K562 (cell line): ENCODE data around the gene DPYSL3. TPM values are rescaled to one million over a fixed set of nuclear protein-coding genes. Genes with fewer than 3 reads are reported as not detected.

ENCODE experiments used
- ATAC-seq: fragments of 200-7000 bp; cut with Tn5 transposase; 3 replicates; pipeline ENCODE4 v1.9.1; 2020; ENCODE audit warnings: moderate library complexity
- BruUV-seq: library from RNA; stranded (reverse); fragments of 400-500 nt; replicated peaks from 2 replicates; lab custom pipeline; 2021; lab: Mats Ljungman, UMichigan
- CTCF ChIA-PET: fragments of 300-600 bp; formaldehyde crosslinking; extraction: SDS; loops from one replicate; lab custom pipeline; 2021; ENCODE audit warnings: low intra/inter-chr PET ratio; lab: Yijun Ruan, JAX
- POLR2A ChIA-PET: fragments of 300-600, 350-650 bp; sonication (Branson Sonifier 250); formaldehyde crosslinking; extraction: SDS; loops from one replicate; lab custom pipeline; 2021; ENCODE audit warnings: antibody characterized with exemption, inconsistent platforms; lab: Yijun Ruan, JAX
- DNase-seq, 4 experiments: peaks; one replicate each; pipeline versions ENCODE4 v3.0.0 to v3.0.0-alpha.2; 2011 to 2018; ENCODE audit warnings: low spot score in 3 of 4, mixed read lengths in 3 of 4; ENCODE audit errors: extremely low read depth in 1 of 4
- FAIRE-seq: peaks from 2 replicates; lab custom pipeline; 2011; peaks lifted over from hg19 to GRCh38; lab: Jason Lieb, UNC
- H2AFZ ChIP-seq: 2 replicates; pipeline ENCODE4 v1.6.0; 2011; ENCODE audit warnings: low read depth, low read length, control low read depth, inconsistent platforms
- H3K27ac ChIP-seq: fragments of 200-600 bp; 3 replicates; pipeline ENCODE4 v1.8.0; 2011; ENCODE audit warnings: low read depth, mild to moderate bottlenecking, control low read depth, inconsistent platforms, low read length, moderate library complexity, mixed read lengths; ENCODE audit errors: extremely low read depth
- H3K27me3 ChIP-seq, 2 experiments: fragments of 300-600 bp in 1 of 2; 2 replicates in 1 of 2; 3 replicates in 1 of 2; pipeline versions ENCODE4 v1.6.0 to v1.8.0; 2011; ENCODE audit warnings: inconsistent platforms in 2 of 2, low read length in 2 of 2, mild to moderate bottlenecking in 1 of 2, mixed read lengths in 1 of 2, moderate library complexity in 1 of 2; ENCODE audit not compliant: control insufficient read depth in 2 of 2, insufficient read depth in 2 of 2
- H3K36me3 ChIP-seq: fragments of 300-600 bp; 3 replicates; pipeline ENCODE4 v1.8.0; 2011; ENCODE audit warnings: mild to moderate bottlenecking, low read length, inconsistent platforms; ENCODE audit not compliant: control insufficient read depth, insufficient read depth
- H3K4me1 ChIP-seq, 2 experiments: fragments of 200-600 bp in 1 of 2; replicated peaks in 1 of 2; 2 replicates in 1 of 2; 3 replicates in 1 of 2; pipeline versions ENCODE4 v1.5.1 to v1.8.0; 2011; ENCODE audit warnings: inconsistent platforms in 2 of 2, low read length in 2 of 2, mild to moderate bottlenecking in 1 of 2, mixed read lengths in 1 of 2, moderate library complexity in 1 of 2; ENCODE audit not compliant: control insufficient read depth in 2 of 2, insufficient read depth in 2 of 2
- H3K4me2 ChIP-seq: 2 replicates; pipeline ENCODE4 v1.6.1; 2011; ENCODE audit warnings: low read length, control low read depth, inconsistent platforms, mixed read lengths; ENCODE audit not compliant: insufficient read depth
- H3K4me3 ChIP-seq: fragments of 200-600 bp; sonication (generic), shearing (Covaris generic); 2 replicates; pipeline ENCODE4 v1.5.1; 2016; ENCODE audit warnings: control low read depth, inconsistent platforms
- H3K79me2 ChIP-seq: fragments of 200-600 bp; 3 replicates; pipeline ENCODE4 v1.8.0; 2011; ENCODE audit warnings: low read length, inconsistent platforms; ENCODE audit not compliant: control insufficient read depth, insufficient read depth
- H3K9ac ChIP-seq, 2 experiments: 2 replicates each; pipeline versions ENCODE4 v1.6.0 to v1.6.1; 2011; ENCODE audit warnings: low read depth in 2 of 2, low read length in 2 of 2, control low read depth in 1 of 2, inconsistent platforms in 1 of 2, mild to moderate bottlenecking in 1 of 2, mixed read lengths in 1 of 2; ENCODE audit not compliant: insufficient read depth in 1 of 2
- H3K9me1 ChIP-seq: one replicate; pipeline ENCODE4 v1.6.0; 2011; ENCODE audit warnings: inconsistent platforms, mild to moderate bottlenecking, low read length, moderate library complexity; ENCODE audit not compliant: control insufficient read depth, insufficient read depth
- H3K9me3 ChIP-seq: replicated peaks from 2 replicates; pipeline ENCODE4 v1.5.1; 2011; ENCODE audit warnings: low read depth, low read length, inconsistent platforms; ENCODE audit not compliant: control insufficient read depth, insufficient read depth
- H4K20me1 ChIP-seq: replicated peaks from 2 replicates; pipeline ENCODE4 v1.6.1; 2011; ENCODE audit warnings: low read length, inconsistent platforms, mixed read lengths; ENCODE audit not compliant: control insufficient read depth, insufficient read depth
- ARHGAP35 ChIP-seq: fragments of 450-650 bp; IDR thresholded peaks from 2 replicates; pipeline ENCODE4 v1.6.1; 2018; ENCODE audit not compliant: partially characterized antibody
- BCL6 ChIP-seq: fragments of 250-450 bp; sonication (Bioruptor Pico); IDR thresholded peaks from 2 replicates; pipeline ENCODE4 v1.4.0; 2020
- CBX3 ChIP-seq, 2 experiments: IDR thresholded peaks; 1 replicate in 1 of 2; 2 replicates in 1 of 2; pipeline ENCODE4 v1.6.1; 2012; ENCODE audit warnings: inconsistent platforms in 2 of 2, low read length in 2 of 2, borderline replicate concordance in 1 of 2, control low read depth in 1 of 2
- CLOCK ChIP-seq: fragments of 250-450 bp; sonication (Bioruptor Pico); IDR thresholded peaks from 2 replicates; pipeline ENCODE4 v1.4.0; 2020; ENCODE audit warnings: mild to moderate bottlenecking, moderate library complexity, borderline replicate concordance
- FOXO4 ChIP-seq: fragments of 450-650 bp; formaldehyde crosslinking; IDR thresholded peaks from 2 replicates; pipeline ENCODE4 v1.4.0; 2020; ENCODE audit warnings: mild to moderate bottlenecking, moderate library complexity
- KAT7 ChIP-seq: sonication (generic); formaldehyde crosslinking; IDR thresholded peaks from 2 replicates; pipeline ENCODE4 v1.8.0; 2022; ENCODE audit warnings: missing genetic modification reagents, mild to moderate bottlenecking, borderline replicate concordance
- LEF1 ChIP-seq: fragments of 450-650 bp; IDR thresholded peaks from 2 replicates; pipeline ENCODE4 v1.6.1; 2016; ENCODE audit warnings: mild to moderate bottlenecking
- MAX ChIP-seq: sonication (generic); formaldehyde crosslinking; IDR thresholded peaks from 2 replicates; pipeline ENCODE4 v1.9.0; 2022; ENCODE audit warnings: mild to moderate bottlenecking, missing genetic modification reagents
- NKRF ChIP-seq: fragments of 450-650 bp; IDR thresholded peaks from 2 replicates; pipeline ENCODE4 v1.6.1; 2016; ENCODE audit warnings: borderline replicate concordance
- POU5F1 ChIP-seq: fragments of 150-350 bp; IDR thresholded peaks from 2 replicates; pipeline ENCODE4 v1.6.1; 2014; ENCODE audit warnings: borderline replicate concordance, low read length, low read depth, mild to moderate bottlenecking; ENCODE audit not compliant: partially characterized antibody
- SP2 ChIP-seq: IDR thresholded peaks from 2 replicates; pipeline ENCODE4 v1.6.1; 2011; ENCODE audit warnings: mild to moderate bottlenecking, low read depth, low read length, moderate library complexity; ENCODE audit not compliant: poor library complexity, severe bottlenecking; ENCODE audit errors: extremely low read depth
- ZBTB49 ChIP-seq: sonication (generic); formaldehyde crosslinking; IDR thresholded peaks from 2 replicates; pipeline ENCODE4 v1.8.0; 2022; ENCODE audit warnings: missing genetic modification reagents, mild to moderate bottlenecking, borderline replicate concordance
- ZZZ3 ChIP-seq: fragments of 450-650 bp; IDR thresholded peaks from 2 replicates; pipeline ENCODE4 v1.6.1; 2016; ENCODE audit warnings: antibody characterized with exemption, mild to moderate bottlenecking, moderate library complexity
- WGBS: fragments of 100-300 bp; shearing (Covaris generic); methylation state at CpG from one replicate; pipeline ENCODE4 v1.1.6; 2016; ENCODE audit warnings: low coverage, mixed read lengths; ENCODE audit not compliant: insufficient coverage; ENCODE audit errors: missing lambda C conversion rate; 5-methylcytosine and 5-hydroxymethylcytosine counted together
- in situ Hi-C: fragments of 300-500 bp; cut with MboI; formaldehyde crosslinking; loops from 4 replicates; pipeline ENCODE4 v1.15.0; 2018; ENCODE audit warnings: inconsistent platforms, mixed read lengths
- intact Hi-C: fragments of 100-400 bp; cut with micrococcal nuclease; formaldehyde crosslinking; loops from 2 replicates; pipeline ENCODE4 v1.14.2; 2022
- polyA plus RNA-seq, 8 experiments: library from polyadenylated mRNA; depleted of rRNA in 4 of 8; stranded (reverse) in 5 of 8; unstranded in 3 of 8; fragments of >200 nt; fragmentation: Nextera tagmentation in 2 of 8; fragmentation: Illumina TruSeq in 1 of 8; extraction: Ambion mirVana in 2 of 8; extraction: Trizol in 1 of 8; gene quantifications; 2 replicates each; pipeline versions ENCODE4 v1.2.1 to v1.2.3, GENCODE V29; 2011 to 2014; ENCODE audit warnings: inconsistent platforms in 1 of 8, missing spikeins in 1 of 8
- total RNA-seq, 7 experiments: library from RNA; depleted of rRNA in 6 of 7; stranded (reverse); fragments of >200 nt in 6 of 7; fragmentation: Illumina TruSeq in 2 of 7; extraction: Trizol in 2 of 7; gene quantifications; 2 replicates each; pipeline versions ENCODE4 v1.2.1 to v1.2.3, GENCODE V29; 2011 to 2021; ENCODE audit warnings: low replicate concordance in 1 of 7

Gene DPYSL3
- total and polyA plus RNA-seq, 9 of the 15 experiments (the other 6 are each of a cell fraction or from before 2014, with no cell fraction given) = 0.07 to 0.55 TPM; not detected in 7

GRCh38 chr5:147446523-147446922 lies 63.3 kb downstream of the DPYSL3 start:
- CTCF ChIA-PET = no interaction called here
- no peak for TF ChIP-seq FOXO4
- no peak for TF ChIP-seq MAX (CRISPR knock-in tag)
- no peak for TF ChIP-seq POU5F1
- TF ChIP-seq ZZZ3 = no peak
- no peak for TF ChIP-seq SP2
- no peak for TF ChIP-seq ZBTB49 (CRISPR knock-in tag)
- no peak for TF ChIP-seq ARHGAP35
- no peak for TF ChIP-seq NKRF
- no peak for TF ChIP-seq CLOCK (CRISPR knock-in tag)
- no peak for TF ChIP-seq KAT7 (CRISPR knock-in tag)
- no peak for TF ChIP-seq LEF1
- no peak for TF ChIP-seq CBX3 (IDR thresholded peaks at IDR 0.05; ENCODE audit: borderline replicate concordance in 1 of 2, low read length in 2 of 2)
- no peak for TF ChIP-seq BCL6 (CRISPR knock-in tag)
- TF ChIP-seq, all 486 proteins: peak for 0
- WGBS = 0% methylated on average over 2 of the region's 2 CpGs
- Histone ChIP-seq H3K79me2 (no peaks in the 10 kb centered on the region), H3K4me2 (no peak overlapping the region), H2AFZ (no peak overlapping the region), H3K9me3 (no peaks in the 10 kb centered on the region), H3K27me3 (no peaks in the 10 kb centered on the region), H3K9me1 (no peaks in the 10 kb centered on the region), H3K36me3 (no peaks in the 10 kb centered on the region), H3K27ac (no peak overlapping the region), H3K4me1 (no peaks in the 10 kb centered on the region), H4K20me1 (no peaks in the 10 kb centered on the region), H3K4me3 (no peak overlapping the region), H3K9ac (no peak overlapping the region)
- FAIRE-seq (no peak), DNase-seq (no peak), ATAC-seq (no peak)
- in situ Hi-C loops = no loop called here
- intact Hi-C loops = no loop called here
- BruUV-seq = no TSS peak
- POLR2A ChIA-PET = no interaction called here
